GM23338 (cell line): ENCODE data around the gene PAPPA.

ENCODE experiments used
- CREB1 ChIP-seq: fragments of 250-450 bp; sonication (Bioruptor Pico); IDR thresholded peaks from 2 replicates; pipeline ENCODE4 v1.5.0; 2020; ENCODE audit warnings: low read depth, mild to moderate bottlenecking, moderate library complexity
- CTCF ChIP-seq, 2 experiments: fragments of 200-600 bp in 1 of 2; sonication (generic) in 1 of 2; conservative IDR thresholded peaks; 2 replicates each; pipeline versions ENCODE4 v1.5.1 to v1.6.1; 2016 to 2017; ENCODE audit warnings: antibody characterized with exemption in 2 of 2, low read depth in 2 of 2, mild to moderate bottlenecking in 2 of 2, moderate library complexity in 1 of 2
- ETS1 ChIP-seq: IDR thresholded peaks from 2 replicates; pipeline ENCODE4 v1.6.1; 2016; ENCODE audit warnings: antibody characterized with exemption
- EZH2 ChIP-seq: fragments of 200-600 bp; sonication (generic); IDR thresholded peaks from one replicate; pipeline ENCODE4 v1.8.0; 2017; ENCODE audit warnings: antibody characterized with exemption, mild to moderate bottlenecking, low read depth; ENCODE audit not compliant: unreplicated experiment
- EZH2phosphoT487 ChIP-seq: fragments of 200-600 bp; sonication (generic); IDR thresholded peaks from one replicate; pipeline ENCODE4 v1.8.1; 2018; ENCODE audit warnings: antibody characterized with exemption; ENCODE audit not compliant: unreplicated experiment
- JUNB ChIP-seq: IDR thresholded peaks from one replicate; pipeline ENCODE4 v1.6.1; 2016; ENCODE audit warnings: antibody characterized with exemption; ENCODE audit not compliant: unreplicated experiment
- NANOG ChIP-seq: IDR thresholded peaks from 2 replicates; pipeline ENCODE4 v1.6.1; 2016; ENCODE audit warnings: antibody characterized with exemption, borderline replicate concordance
- POLR2AphosphoS5 ChIP-seq: IDR thresholded peaks from 2 replicates; pipeline ENCODE4 v1.6.1; 2016; ENCODE audit warnings: antibody characterized with exemption, low read depth
- REST ChIP-seq: IDR thresholded peaks from one replicate; pipeline ENCODE4 v1.6.1; 2018; ENCODE audit warnings: antibody characterized with exemption; ENCODE audit not compliant: unreplicated experiment
- STAT1 ChIP-seq: IDR thresholded peaks from one replicate; pipeline ENCODE4 v1.6.1; 2016; ENCODE audit warnings: antibody characterized with exemption; ENCODE audit not compliant: unreplicated experiment
- ZNF114 ChIP-seq: fragments of 250-450 bp; sonication (Bioruptor Pico); IDR thresholded peaks from 2 replicates; pipeline ENCODE4 v1.5.0; 2020; ENCODE audit warnings: mild to moderate bottlenecking, moderate library complexity
- ZNF331 ChIP-seq: fragments of 250-450 bp; sonication (Bioruptor Pico); IDR thresholded peaks from 2 replicates; pipeline ENCODE4 v1.5.0; 2020; ENCODE audit warnings: low read depth, mild to moderate bottlenecking, moderate library complexity
- ZNF462 ChIP-seq: fragments of 250-450 bp; sonication (Bioruptor Pico); IDR thresholded peaks from 2 replicates; pipeline ENCODE4 v1.5.0; 2020; ENCODE audit warnings: mild to moderate bottlenecking, moderate library complexity

- TF ChIP-seq POLR2AphosphoS5 (no peak), CTCF (conservative IDR thresholded peaks at IDR 0.05; ENCODE audit: low read depth in 2 of 2) (no peak), EZH2 (no peak), ETS1 (no peak), CREB1 (CRISPR knock-in tag) (no peak), EZH2phosphoT487 (no peak), NANOG (no peak), REST (no peak), STAT1 (no peak), ZNF331 (CRISPR knock-in tag) (no peak), JUNB (no peak), ZNF114 (CRISPR knock-in tag) (no peak), ZNF462 (no peak)
Measured at GRCh38 chr9:116198344-116198743, 44.8 kb downstream of the PAPPA start.
